Epithelial cell of umbilical artery (primary cell): ENCODE measurements around the gene FLYWCH1. TPM values are rescaled to one million over a fixed set of nuclear protein-coding genes. Genes with fewer than 3 reads are reported as not detected.

Source experiments
- total RNA-seq: library from RNA; depleted of rRNA; stranded (reverse); fragments of >200 nt; gene quantifications from 2 replicates; pipeline ENCODE4 v1.2.3, GENCODE V29; 2014

Gene FLYWCH1
- 31.3 and 33.1 TPM in 2 replicates for total RNA-seq

GRCh38 chr16:2911638-2912329 lies at the start of gene FLYWCH1:
TSS of gene FLYWCH1 (plus strand) at chr16:2911931. CDS start at chr16:2929686, 17,755 bp downstream.

GRCh38 chr16:2882650-2883457 lies 28.9 kb upstream of the FLYWCH1 start, which contains the start of gene FLYWCH2:
TSS of gene FLYWCH2 (plus strand) at chr16:2883215. CDS start at chr16:2896450, 13,235 bp downstream.

GRCh38 chr16:2963723-2964474 lies 52.2 kb downstream of the FLYWCH1 start, which contains the start of gene KREMEN2:
TSS of gene KREMEN2 (plus strand) at chr16:2964275. CDS start at chr16:2964521, 246 bp downstream.

GRCh38 chr16:2968738-2969544 lies 57.2 kb downstream of the FLYWCH1 start, which contains the start of gene PAQR4:
TSS of gene PAQR4 (plus strand) at chr16:2969348. CDS start at chr16:2969675, 327 bp downstream.

GRCh38 chr16:2980227-2981176 lies 68.8 kb downstream of the FLYWCH1 start, which contains the start of gene PKMYT1:
TSS of gene PKMYT1 (minus strand) at chr16:2980446. CDS start at chr16:2979657, 789 bp downstream.

Other genes with a start within 250 kb of the FLYWCH1 start
- gene KCTD5, start 229.4 kb upstream of the FLYWCH1 start, total RNA-seq, result 19.9 and 27.9 TPM in 2 replicates
- 0.32 and 0.46 TPM in 2 replicates for gene PRSS27, start 191.7 kb upstream of the FLYWCH1 start, total RNA-seq
- gene SRRM2, start 159.3 kb upstream of the FLYWCH1 start, total RNA-seq, result 31.9 and 36.7 TPM in 2 replicates
- gene ELOB, start 134.7 kb upstream of the FLYWCH1 start, total RNA-seq, result 394 and 1,158 TPM in 2 replicates
- gene PRSS33, start 124.4 kb upstream of the FLYWCH1 start, total RNA-seq, result not detected in 2 replicates
- gene PRSS41, start 113.5 kb upstream of the FLYWCH1 start, total RNA-seq, result not detected in 2 replicates
- 1.9 TPM in 1 of 2 replicates, not detected in the other for gene PRSS21, start 94.7 kb upstream of the FLYWCH1 start, total RNA-seq
- 0.65 and 1.5 TPM in 2 replicates for gene ZG16B, start 81.6 kb upstream of the FLYWCH1 start, total RNA-seq
- not detected in 2 replicates for gene PRSS22, start 53.8 kb upstream of the FLYWCH1 start, total RNA-seq
- gene FLYWCH2, start 28.7 kb upstream of the FLYWCH1 start, total RNA-seq, result 70.5 and 86.8 TPM in 2 replicates
- not detected in 2 replicates for gene KREMEN2, start 52.3 kb downstream of the FLYWCH1 start, total RNA-seq
- 9.1 and 15.3 TPM in 2 replicates for gene PAQR4, start 57.4 kb downstream of the FLYWCH1 start, total RNA-seq
- 7.9 and 8.1 TPM in 2 replicates for gene PKMYT1, start 68.5 kb downstream of the FLYWCH1 start, total RNA-seq
- gene CLDN9, start 101.0 kb downstream of the FLYWCH1 start, total RNA-seq, result not detected in 2 replicates
- gene CLDN6, start 106.3 kb downstream of the FLYWCH1 start, total RNA-seq, result not detected in 2 replicates
- 244 and 303 TPM in 2 replicates for gene TNFRSF12A, start 108.4 kb downstream of the FLYWCH1 start, total RNA-seq
- gene HCFC1R1, start 112.0 kb downstream of the FLYWCH1 start, total RNA-seq, result 2.9 and 7.0 TPM in 2 replicates
- 25.3 and 36.8 TPM in 2 replicates for gene THOC6, start 112.1 kb downstream of the FLYWCH1 start, total RNA-seq
- not detected in 2 replicates for gene BICDL2, start 125.0 kb downstream of the FLYWCH1 start, total RNA-seq
- gene MMP25, start 134.6 kb downstream of the FLYWCH1 start, total RNA-seq, result under 0.01 TPM in 1 of 2 replicates, not detected in the other
- 41.9 and 78.6 TPM in 2 replicates for gene IL32, start 153.7 kb downstream of the FLYWCH1 start, total RNA-seq
- gene ZSCAN10, start 187.4 kb downstream of the FLYWCH1 start, total RNA-seq, result not detected in 2 replicates
- gene ZNF205, start 200.7 kb downstream of the FLYWCH1 start, total RNA-seq, result 20.1 and 29.9 TPM in 2 replicates
- gene ZNF213, start 223.1 kb downstream of the FLYWCH1 start, total RNA-seq, result 3.5 and 4.5 TPM in 2 replicates